ENCODE results near the gene LGALS4.
"Not testable (repeated sequence)": the region's sequence is repeated elsewhere in the genome, so short reads cannot be mapped to it uniquely, and the experiment has no call there.

LGALS4 gene

GRCh38 chr19:38766276-38767047 lies 46.3 kb downstream of the LGALS4 start:
- H3K9me3 ChIP-seq (ENCODE audit: insufficient read depth, low read depth, low read length) = no peaks in the 10 kb centered on the region
- no peak overlapping the region for H2AFZ ChIP-seq (ENCODE audit: insufficient read depth, low read length, poor library complexity)
- H3K27me3 ChIP-seq (ENCODE audit: insufficient read depth, low read length) = no peaks in the 10 kb centered on the region
- H3K4me2 ChIP-seq (ENCODE audit: low read length) = no peak overlapping the region
- no peak overlapping the region for H3K9ac ChIP-seq (ENCODE audit: low read length)
- H3K79me2 ChIP-seq (ENCODE audit: control insufficient read depth, insufficient read depth, low read length, poor library complexity) = no peaks in the 10 kb centered on the region
- WGBS (ENCODE audit: extremely low coverage, insufficient coverage, insufficient read length) = no CpG with 5 or more reads among the region's 10 CpGs
- H2BK12ac ChIP-seq (ENCODE audit: low read length) = no peak overlapping the region
- no peak overlapping the region for H3K18ac ChIP-seq (ENCODE audit: low read length)
- no peak overlapping the region for H2AK5ac ChIP-seq (ENCODE audit: low read length)
- H3K79me1 ChIP-seq (ENCODE audit: low read length) = peaks cover 2% of the 10 kb centered on the region
- no peak for DNase-seq
- H3K23ac ChIP-seq (ENCODE audit: low read length) = no peak overlapping the region
- no peak overlapping the region for H2BK5ac ChIP-seq (ENCODE audit: low read depth, low read length, poor library complexity)
- no peaks in the 10 kb centered on the region for H3K36me3 ChIP-seq (ENCODE audit: control insufficient read depth in 1 of 2, insufficient read depth in 2 of 2, low read length in 2 of 2)
- no peak overlapping the region for H4K8ac ChIP-seq (ENCODE audit: low read depth, low read length)
- no peak overlapping the region for H3K4me3 ChIP-seq (ENCODE audit: low read depth, low read length)
- no peak overlapping the region for H4K12ac ChIP-seq (ENCODE audit: low read depth, low read length)
- H3K4me1 ChIP-seq (ENCODE audit: control insufficient read depth in 1 of 2, insufficient read depth in 2 of 2, low read length in 2 of 2) = peaks cover 0 to 2% of the 10 kb centered on the region in 2 experiments
- no peak overlapping the region for H3K27ac ChIP-seq (ENCODE audit: low read depth, low read length)
- no peak overlapping the region for H3K14ac ChIP-seq (ENCODE audit: low read length)
- H2BK120ac ChIP-seq (ENCODE audit: insufficient read depth, low read length, poor library complexity) = no peak overlapping the region
- no peak overlapping the region for H4K91ac ChIP-seq (ENCODE audit: low read depth, low read length)
- no peak overlapping the region for H3K4ac ChIP-seq (ENCODE audit: low read depth, low read length)

- H3K9me3 ChIP-seq (ENCODE audit: insufficient read depth, low read depth, low read length) = no peaks in the 10 kb centered on the region
- no peak overlapping the region for H2AK5ac ChIP-seq (ENCODE audit: low read length)
- DNase-seq = no peak
- no peak overlapping the region for H4K91ac ChIP-seq (ENCODE audit: low read depth, low read length)
- no peak overlapping the region for H3K4ac ChIP-seq (ENCODE audit: low read depth, low read length)
- no peaks in the 10 kb centered on the region for H3K27me3 ChIP-seq (ENCODE audit: insufficient read depth, low read length)
- no peak overlapping the region for H3K18ac ChIP-seq (ENCODE audit: low read length)
- no CpG with 5 or more reads among the region's 2 CpGs for WGBS (ENCODE audit: extremely low coverage, insufficient coverage, insufficient read length)
- H2AFZ ChIP-seq (ENCODE audit: insufficient read depth, low read length, poor library complexity) = no peak overlapping the region
- no peak overlapping the region for H4K8ac ChIP-seq (ENCODE audit: low read depth, low read length)
- H3K9ac ChIP-seq (ENCODE audit: low read length) = no peak overlapping the region
- H2BK12ac ChIP-seq (ENCODE audit: low read length) = no peak overlapping the region
- no peak overlapping the region for H2BK5ac ChIP-seq (ENCODE audit: low read depth, low read length, poor library complexity)
- H4K12ac ChIP-seq (ENCODE audit: low read depth, low read length) = no peak overlapping the region
- H3K36me3 ChIP-seq (ENCODE audit: control insufficient read depth in 1 of 2, insufficient read depth in 2 of 2, low read length in 2 of 2) = no peaks in the 10 kb centered on the region
- H3K4me1 ChIP-seq (ENCODE audit: control insufficient read depth in 1 of 2, insufficient read depth in 2 of 2, low read length in 2 of 2) = peaks cover 0 to 2% of the 10 kb centered on the region in 2 experiments
- H2BK120ac ChIP-seq (ENCODE audit: insufficient read depth, low read length, poor library complexity) = no peak overlapping the region
- no peak overlapping the region for H3K27ac ChIP-seq (ENCODE audit: low read depth, low read length)
- peaks cover 2% of the 10 kb centered on the region for H3K79me1 ChIP-seq (ENCODE audit: low read length)
- H3K79me2 ChIP-seq (ENCODE audit: control insufficient read depth, insufficient read depth, low read length, poor library complexity) = no peaks in the 10 kb centered on the region
- no peak overlapping the region for H3K14ac ChIP-seq (ENCODE audit: low read length)
- no peak overlapping the region for H3K23ac ChIP-seq (ENCODE audit: low read length)
- no peak overlapping the region for H3K4me2 ChIP-seq (ENCODE audit: low read length)
- no peak overlapping the region for H3K4me3 ChIP-seq (ENCODE audit: low read depth, low read length)
Observed at GRCh38 chr19:38765214-38765613, 47.5 kb downstream of the LGALS4 start.

GRCh38 chr19:38763795-38764220 lies 48.9 kb downstream of the LGALS4 start:
- Histone ChIP-seq H3K27me3 (ENCODE audit: insufficient read depth, low read length) (no peaks in the 10 kb centered on the region), H3K4me1 (ENCODE audit: control insufficient read depth in 1 of 2, insufficient read depth in 2 of 2, low read length in 2 of 2) (no peaks in the 10 kb centered on the region), H3K9ac (ENCODE audit: low read length) (no peak overlapping the region), H3K27ac (ENCODE audit: low read depth, low read length) (no peak overlapping the region), H3K4ac (ENCODE audit: low read depth, low read length) (no peak overlapping the region), H3K9me3 (ENCODE audit: insufficient read depth, low read depth, low read length) (no peaks in the 10 kb centered on the region), H3K79me1 (ENCODE audit: low read length) (no peaks in the 10 kb centered on the region), H3K36me3 (ENCODE audit: control insufficient read depth in 1 of 2, insufficient read depth in 2 of 2, low read length in 2 of 2) (no peaks in the 10 kb centered on the region), H4K12ac (ENCODE audit: low read depth, low read length) (no peak overlapping the region), H2AK5ac (ENCODE audit: low read length) (no peak overlapping the region), H3K14ac (ENCODE audit: low read length) (no peak overlapping the region), H2BK5ac (ENCODE audit: low read depth, low read length, poor library complexity) (no peak overlapping the region), H2BK120ac (ENCODE audit: insufficient read depth, low read length, poor library complexity) (no peak overlapping the region), H3K18ac (ENCODE audit: low read length) (no peak overlapping the region), H2BK12ac (ENCODE audit: low read length) (no peak overlapping the region), H2AFZ (ENCODE audit: insufficient read depth, low read length, poor library complexity) (no peak overlapping the region), H3K79me2 (ENCODE audit: control insufficient read depth, insufficient read depth, low read length, poor library complexity) (no peaks in the 10 kb centered on the region), H4K91ac (ENCODE audit: low read depth, low read length) (no peak overlapping the region), H3K4me3 (ENCODE audit: low read depth, low read length) (no peak overlapping the region), H4K8ac (ENCODE audit: low read depth, low read length) (no peak overlapping the region), H3K4me2 (ENCODE audit: low read length) (no peak overlapping the region), H3K23ac (ENCODE audit: low read length) (no peak overlapping the region)
- WGBS (ENCODE audit: extremely low coverage, insufficient coverage, insufficient read length) = no CpG with 5 or more reads among the region's 3 CpGs
- DNase-seq = no peak

GRCh38 chr19:38761884-38762389 lies 50.8 kb downstream of the LGALS4 start:
- H3K14ac ChIP-seq (ENCODE audit: low read length); H3K79me2 ChIP-seq (ENCODE audit: control insufficient read depth, insufficient read depth, low read length, poor library complexity); H3K4me3 ChIP-seq (ENCODE audit: low read depth, low read length); H4K8ac ChIP-seq (ENCODE audit: low read depth, low read length); H2BK5ac ChIP-seq (ENCODE audit: low read depth, low read length, poor library complexity); H2BK12ac ChIP-seq (ENCODE audit: low read length); H2AK5ac ChIP-seq (ENCODE audit: low read length); H2BK120ac ChIP-seq (ENCODE audit: insufficient read depth, low read length, poor library complexity); H3K4me2 ChIP-seq (ENCODE audit: low read length); H3K9me3 ChIP-seq (ENCODE audit: insufficient read depth, low read depth, low read length); H3K18ac ChIP-seq (ENCODE audit: low read length); H2AFZ ChIP-seq (ENCODE audit: insufficient read depth, low read length, poor library complexity); H3K4me1 ChIP-seq (ENCODE audit: control insufficient read depth in 1 of 2, insufficient read depth in 2 of 2, low read length in 2 of 2); H3K23ac ChIP-seq (ENCODE audit: low read length); H3K4ac ChIP-seq (ENCODE audit: low read depth, low read length); H3K27ac ChIP-seq (ENCODE audit: low read depth, low read length); H4K91ac ChIP-seq (ENCODE audit: low read depth, low read length); H3K9ac ChIP-seq (ENCODE audit: low read length); H3K27me3 ChIP-seq (ENCODE audit: insufficient read depth, low read length); H4K12ac ChIP-seq (ENCODE audit: low read depth, low read length); H3K36me3 ChIP-seq (ENCODE audit: control insufficient read depth in 1 of 2, insufficient read depth in 2 of 2, low read length in 2 of 2); H3K79me1 ChIP-seq (ENCODE audit: low read length); DNase-seq: not testable (repeated sequence)
- no CpG with 5 or more reads among the region's 9 CpGs for WGBS (ENCODE audit: extremely low coverage, insufficient coverage, insufficient read length)
